Dermis lymphatic vessel endothelial cell (primary cell): ENCODE results near the gene LGALS9. TPM values are rescaled to one million over a fixed set of nuclear protein-coding genes. Genes with fewer than 3 reads are reported as not detected.

Experiments used
- total RNA-seq: library from RNA; depleted of rRNA; stranded (reverse); fragments of >200 nt; gene quantifications from 2 replicates; pipeline ENCODE4 v1.2.1, GENCODE V29; 2014

Gene LGALS9
- 27.6 and 35.3 TPM in 2 replicates for total RNA-seq

DNA sequence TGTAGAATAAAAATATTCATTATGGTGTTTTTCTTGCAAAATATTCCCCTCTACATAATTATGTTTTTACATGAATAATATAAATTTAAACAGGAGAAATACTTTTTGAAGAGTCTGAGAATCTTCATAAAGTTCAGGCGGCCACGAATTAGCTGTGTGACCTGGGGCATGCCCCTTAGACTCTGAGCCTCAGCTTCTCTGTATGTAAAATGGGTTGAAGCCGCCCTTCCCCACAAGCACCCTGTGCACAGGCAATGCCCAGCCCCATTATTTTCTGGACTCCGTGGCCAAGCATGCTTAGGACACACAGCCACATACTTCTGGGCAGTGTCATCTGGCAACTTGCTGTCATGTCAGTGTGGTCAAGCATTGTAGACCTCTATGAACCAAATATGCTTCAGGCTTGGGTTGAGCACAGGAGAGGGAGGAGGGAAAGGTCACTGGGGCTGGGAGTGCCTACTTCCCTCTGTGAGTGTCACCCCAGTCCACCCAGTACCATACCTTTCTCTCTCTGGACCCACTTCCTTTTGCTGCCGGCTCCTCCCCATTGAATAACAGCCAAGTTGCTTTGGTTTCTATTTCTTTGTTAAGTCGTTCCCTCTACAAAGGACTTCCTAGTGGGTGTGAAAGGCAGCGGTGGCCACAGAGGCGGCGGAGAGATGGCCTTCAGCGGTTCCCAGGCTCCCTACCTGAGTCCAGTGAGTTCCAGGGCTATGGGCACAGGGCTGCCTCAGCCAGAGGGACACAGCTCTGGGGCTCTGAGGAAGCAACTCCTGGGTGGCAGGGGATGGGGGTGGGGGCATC is at the start of gene LGALS9:
LGALS9 (plus strand) TSS at position 582 of the 804 bp plus-strand sequence; CDS start at position 660, 78 bp downstream.

Other genes with a start within 250 kb of the LGALS9 start
- gene KSR1, start 174.7 kb upstream of the LGALS9 start, total RNA-seq = 8.8 and 12.3 TPM in 2 replicates
- gene NOS2, start 169.3 kb downstream of the LGALS9 start, total RNA-seq = 0.11 and 0.17 TPM in 2 replicates